Measurements from ENCODE around the gene NUP43.

DNA sequence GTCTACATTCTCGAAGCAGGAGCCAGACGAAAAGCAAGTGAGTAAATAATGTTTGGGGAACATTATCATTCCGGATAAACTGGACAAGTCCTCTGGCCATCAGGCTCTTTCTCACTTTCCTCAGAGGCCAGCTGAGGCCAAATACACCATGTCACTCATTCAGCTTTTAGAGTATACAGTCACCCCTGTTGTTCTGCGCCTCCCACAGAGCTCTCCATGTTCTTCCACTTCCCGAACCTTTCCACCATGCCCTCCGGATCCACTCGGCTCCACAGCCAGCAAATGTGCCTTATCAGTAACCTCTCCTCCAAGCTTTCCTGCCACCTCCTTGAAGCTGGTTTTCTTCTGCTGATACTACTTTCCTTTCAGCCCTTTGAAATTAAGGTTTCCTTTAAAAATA is 60.1 kb downstream of the NUP43 start:
- TF ChIP-seq EP300 (IDR thresholded peaks at IDR 0.05) (no peak), CTCF (IDR thresholded peaks at IDR 0.05) (no peak)

Measured in tibial nerve (tissue), 4 donors.